HG03060 (cell line): ENCODE results near the gene CLCF1.
"Not testable (repeated sequence)": the region's sequence is repeated elsewhere in the genome, so short reads cannot be mapped to it uniquely, and the experiment has no call there.

Experiments used
- ATAC-seq: cut with Tn5 transposase; IDR thresholded peaks from one replicate; pipeline ENCODE4 v1.9.1; 2021; ENCODE audit warnings: low read depth, moderate number of reproducible peaks; ENCODE audit not compliant: unreplicated experiment

CLCF1 gene

DNA sequence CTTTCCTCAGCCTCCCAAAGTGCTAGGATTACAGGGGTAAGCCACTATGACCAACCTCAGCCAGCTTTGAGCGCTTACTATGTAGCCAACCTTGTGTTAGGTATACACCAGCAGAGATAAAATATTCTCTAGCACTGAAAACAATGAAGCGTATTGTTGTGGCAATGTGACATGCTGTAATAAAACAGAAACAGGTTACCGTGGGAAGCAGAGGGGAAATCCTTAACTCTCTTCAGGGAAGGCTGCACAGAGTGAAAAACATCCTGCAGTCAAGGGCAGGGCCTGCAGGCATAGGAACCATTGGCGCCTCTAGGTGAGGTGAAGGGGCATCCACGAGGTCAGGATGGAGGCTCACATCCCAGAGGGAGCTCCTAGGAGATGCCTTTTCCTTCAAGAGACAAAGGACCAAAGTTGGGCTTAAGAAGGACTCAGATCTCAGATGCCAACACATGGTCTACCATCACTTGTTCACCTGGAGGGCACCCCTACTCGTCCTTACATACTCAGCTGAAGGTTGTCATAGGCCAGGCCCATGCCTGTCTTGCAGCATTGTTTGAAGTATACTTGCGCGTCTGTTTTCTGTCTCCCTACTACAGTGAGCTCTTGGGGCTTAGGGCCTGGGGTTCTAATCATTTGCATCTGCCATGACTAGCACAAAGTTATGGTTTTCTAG is 28.0 kb downstream of the CLCF1 start:
- ATAC-seq, result no peak

DNA sequence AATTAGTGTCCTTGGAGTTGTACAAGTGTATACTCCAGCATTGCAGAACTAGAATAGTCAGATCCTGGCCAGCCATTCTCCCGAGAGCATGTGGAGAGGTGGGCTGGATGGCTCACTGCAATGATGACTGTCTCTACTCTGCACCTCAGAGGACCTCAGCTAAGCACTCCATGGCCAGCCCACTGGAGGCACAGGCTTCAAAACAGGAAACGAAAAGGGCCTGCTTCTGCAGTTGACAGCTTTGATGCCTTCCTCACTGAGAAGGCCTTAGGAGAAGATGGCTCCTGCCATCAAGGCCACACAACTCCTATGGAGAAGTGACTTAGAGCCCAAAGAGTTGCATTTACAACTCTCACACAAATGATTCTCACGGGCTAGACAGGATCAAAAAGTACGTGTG is 29.1 kb downstream of the CLCF1 start:
- no peak for ATAC-seq

DNA sequence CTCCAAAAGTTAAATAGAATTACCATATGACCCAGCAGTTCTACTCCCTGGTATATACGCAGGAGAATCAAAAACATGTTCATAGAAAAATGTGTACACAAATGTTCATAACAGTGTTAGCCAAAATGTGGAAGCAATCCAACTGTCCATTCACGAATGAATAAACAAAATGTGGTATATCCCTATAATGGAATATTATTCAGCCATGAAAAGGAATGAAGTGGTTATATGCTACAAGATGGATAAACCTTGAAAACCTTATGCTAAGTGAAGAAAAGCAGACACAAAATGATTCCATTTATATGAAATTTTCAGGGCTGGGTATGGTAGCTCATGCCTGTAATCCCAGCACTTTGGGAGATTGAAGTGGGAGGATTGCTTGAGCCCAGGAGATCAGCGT is 36.1 kb downstream of the CLCF1 start:
- ATAC-seq, result no peak

DNA sequence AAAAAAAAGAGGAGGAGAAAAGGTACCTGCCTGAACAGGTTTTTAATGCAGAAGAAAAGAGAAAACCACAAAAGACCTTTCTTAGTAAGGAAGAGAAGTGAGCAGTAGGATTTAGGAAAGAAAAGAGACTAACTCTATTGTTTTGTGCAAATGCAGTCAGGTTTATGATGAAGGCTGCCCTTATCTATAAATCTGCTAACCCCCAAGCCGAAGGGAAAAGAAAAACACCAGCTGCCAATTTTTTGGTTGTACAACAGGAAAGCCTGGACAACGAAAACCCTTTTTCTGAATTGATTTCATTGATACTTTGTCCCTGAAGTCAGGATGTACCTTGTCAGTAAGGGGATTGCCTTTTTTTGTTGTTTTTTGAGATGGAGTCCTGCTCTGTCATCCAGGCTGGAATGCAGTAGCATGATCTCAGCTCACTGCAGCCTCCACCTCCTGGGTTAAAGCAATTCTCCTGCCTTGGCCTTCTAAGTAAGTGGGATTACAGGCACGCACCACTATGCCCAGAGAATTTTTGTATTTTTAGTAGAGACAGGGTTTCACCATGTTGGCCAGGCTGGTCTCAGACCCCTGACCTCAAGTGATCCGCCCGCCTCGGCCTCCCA is 41.2 kb downstream of the CLCF1 start:
- no peak for ATAC-seq

DNA sequence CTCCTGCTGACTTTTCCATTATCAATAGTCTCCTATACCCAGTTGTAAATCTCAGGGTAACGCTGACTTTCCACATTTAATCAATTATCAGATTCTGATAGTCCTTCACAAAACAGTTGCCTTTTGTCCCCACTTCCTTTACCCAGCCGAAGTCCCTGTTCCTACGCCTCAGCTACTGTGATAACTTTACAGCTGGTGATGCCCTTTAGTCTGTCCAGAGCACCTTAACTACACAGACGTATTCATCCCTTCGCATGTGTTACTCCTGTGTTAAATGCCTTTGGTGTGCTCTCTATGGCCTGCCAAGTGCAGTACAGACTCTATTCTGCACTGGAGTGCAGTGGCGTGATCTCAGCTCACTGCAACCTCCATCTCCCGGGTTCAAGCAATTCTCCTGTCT is 49.9 kb downstream of the CLCF1 start:
- no peak for ATAC-seq

DNA sequence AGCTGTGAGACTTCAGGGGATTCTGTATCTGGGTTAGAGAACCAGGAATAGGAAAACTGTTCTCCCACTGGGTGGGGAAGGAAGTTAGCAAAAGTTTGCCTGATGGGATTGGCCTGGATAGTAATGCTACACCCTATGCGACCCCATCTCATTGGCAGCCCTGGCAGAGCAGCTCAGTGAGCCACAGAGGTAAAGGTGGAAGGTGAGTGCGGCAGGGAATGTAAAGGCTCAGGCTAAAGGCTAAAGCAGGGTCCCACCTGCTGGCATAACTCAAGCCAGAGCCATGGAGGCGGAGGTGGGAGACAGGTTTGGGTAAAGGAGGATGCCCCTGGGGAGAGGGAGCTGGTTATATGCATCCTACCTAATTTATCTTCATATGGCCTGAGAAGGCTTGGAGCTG is 51.3 kb downstream of the CLCF1 start:
- no peak for ATAC-seq

DNA sequence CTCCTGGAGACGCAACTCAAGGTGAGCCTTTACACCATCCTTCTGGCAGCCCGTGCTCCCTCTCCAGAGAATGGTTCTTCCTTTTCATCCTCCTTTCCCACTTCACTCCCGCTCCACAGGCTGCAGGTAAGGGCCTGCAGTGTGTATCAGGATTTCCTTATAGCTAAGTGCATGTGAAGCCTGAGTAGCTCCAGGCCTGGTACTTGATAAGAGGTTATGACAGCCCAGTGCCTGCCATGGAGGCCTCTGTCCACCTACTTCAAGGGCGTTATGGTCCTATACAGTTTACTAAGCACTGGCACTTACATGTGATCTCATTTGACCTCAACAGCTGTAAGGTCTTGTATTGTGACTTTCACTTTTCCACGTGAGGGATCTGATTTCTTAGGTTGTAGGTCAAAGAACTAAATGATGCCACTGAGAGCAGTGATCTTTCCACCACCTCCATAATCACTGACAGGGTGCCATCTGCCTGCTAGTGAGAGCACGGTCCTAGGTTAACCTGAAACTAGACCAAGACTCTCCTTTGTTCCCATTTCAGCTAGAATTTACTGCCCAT is 52.0 kb downstream of the CLCF1 start:
- no peak for ATAC-seq

- ATAC-seq, result no peak
Measured at GRCh38 chr11:67320691-67321090, 52.7 kb downstream of the CLCF1 start.

DNA sequence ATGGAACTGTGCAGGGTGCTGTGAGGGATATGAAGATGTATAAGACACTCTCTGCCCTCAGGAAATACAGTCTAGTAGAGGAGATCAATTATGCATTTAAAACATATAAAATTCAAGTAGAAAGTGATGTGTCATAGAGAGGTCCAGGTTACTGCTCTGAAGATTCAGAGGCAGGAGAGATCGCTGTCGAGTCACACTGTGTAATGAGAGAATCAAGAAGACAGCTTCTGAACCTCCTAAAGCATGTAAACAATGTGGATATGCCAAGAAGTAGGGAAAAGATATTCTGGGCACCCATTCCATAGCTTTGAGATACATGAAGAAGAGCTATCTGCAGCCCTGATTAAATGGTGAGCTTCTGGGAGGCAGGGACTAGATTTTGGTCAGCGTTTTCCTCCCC is 53.4 kb downstream of the CLCF1 start:
- ATAC-seq, result no peak

- ATAC-seq, result not testable (repeated sequence)
Measured at GRCh38 chr11:67318876-67319275, 54.5 kb downstream of the CLCF1 start.

- peak; percentile 6 for ATAC-seq
Measured at GRCh38 chr11:67317888-67318555, 55.4 kb downstream of the CLCF1 start.

DNA sequence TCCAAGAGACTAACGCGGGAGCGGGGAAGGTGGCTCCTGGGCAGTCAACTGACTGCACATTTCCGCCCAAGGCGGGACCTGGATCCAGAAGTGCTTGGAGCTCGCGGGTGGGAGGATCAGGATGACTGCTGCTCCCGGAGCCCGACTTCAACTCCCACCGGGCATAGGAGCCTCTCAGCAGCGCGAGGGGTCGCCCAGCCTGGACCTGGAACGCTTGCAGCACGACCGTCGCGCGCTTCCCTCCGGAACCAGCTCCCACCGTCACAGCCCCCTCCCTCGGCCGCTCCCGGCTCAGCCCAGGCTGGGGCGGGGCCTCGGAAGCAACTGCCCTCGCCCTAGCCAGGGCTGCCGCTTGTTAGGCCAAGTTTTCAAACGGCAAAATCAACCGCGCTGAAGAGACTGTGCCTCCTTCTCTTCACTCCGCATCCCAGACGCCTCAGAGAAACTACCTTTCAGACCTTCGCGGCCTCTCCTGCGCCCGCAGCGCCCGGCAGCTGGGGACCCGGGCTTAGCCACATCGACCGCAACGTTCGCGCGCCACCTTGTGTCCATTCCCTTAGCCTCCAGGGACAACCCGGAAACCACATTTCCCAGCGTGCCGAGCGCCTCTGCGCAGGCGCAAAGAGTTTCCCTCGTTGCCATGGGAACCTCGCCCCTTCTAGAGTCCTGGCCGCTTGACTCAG is 56.1 kb downstream of the CLCF1 start:
- ATAC-seq, result peak; percentile 79

DNA sequence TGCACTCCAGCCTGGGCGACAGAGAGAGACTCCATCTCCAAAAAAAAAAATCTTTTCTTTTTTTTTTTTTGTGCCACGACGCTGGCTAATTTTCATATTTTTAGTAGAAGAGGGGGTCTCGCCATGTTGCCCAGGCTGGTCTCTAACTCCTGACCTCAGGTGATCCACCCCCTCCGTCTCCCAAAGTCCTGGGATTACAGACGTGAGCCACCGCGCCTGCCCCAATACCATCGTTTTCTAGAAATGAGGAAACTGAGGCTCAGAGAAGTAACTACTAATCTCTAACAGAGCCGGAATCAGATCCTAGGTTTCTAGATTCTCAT is 56.6 kb downstream of the CLCF1 start:
- no peak for ATAC-seq

- ATAC-seq, result no peak
Measured at GRCh38 chr11:67315325-67315909, 58.0 kb downstream of the CLCF1 start.

DNA sequence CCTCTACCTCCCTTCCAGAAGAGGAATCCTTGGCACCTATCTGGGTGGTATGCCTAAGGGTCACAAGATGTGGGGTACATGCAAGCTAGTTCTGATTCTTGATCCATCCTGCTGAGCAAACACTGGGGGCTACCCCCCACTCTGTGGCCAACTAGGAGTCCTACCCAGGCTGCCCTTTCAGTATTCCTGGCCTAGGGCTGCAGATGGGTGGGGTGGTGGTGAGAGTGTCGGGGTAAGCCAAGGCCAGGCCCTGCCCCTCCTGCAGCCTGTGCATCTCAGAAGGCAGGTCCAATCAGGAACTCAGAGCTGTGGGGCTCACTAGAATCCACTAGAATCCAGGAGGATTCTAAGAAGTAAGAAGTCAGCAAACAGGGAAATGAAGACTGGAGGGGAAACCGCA is 59.2 kb downstream of the CLCF1 start:
- no peak for ATAC-seq
